Activated T-cell treated with anti-CD3 and anti-CD28 coated beads, Interleukin-2, amount 50 U/mL, for 24 hours (primary cell): Measurements from ENCODE around the gene ETFA.

ENCODE experiments used
- DNase-seq: peaks from one replicate; pipeline ENCODE4 v3.0.0-alpha.2; 2020
- H3K27ac Mint-ChIP-seq: 2 replicates; pipeline ENCODE4 v1.8.0; 2020; ENCODE audit warnings: mild to moderate bottlenecking, mixed read lengths
- H3K27me3 Mint-ChIP-seq: 2 replicates; pipeline ENCODE4 v1.8.0; 2020; ENCODE audit warnings: mixed read lengths
- H3K36me3 Mint-ChIP-seq: 2 replicates; pipeline ENCODE4 v1.8.0; 2020; ENCODE audit warnings: low read depth, mixed read lengths
- H3K4me1 Mint-ChIP-seq: 2 replicates; pipeline ENCODE4 v1.8.0; 2020; ENCODE audit warnings: low read depth, mixed read lengths
- H3K4me3 Mint-ChIP-seq: 2 replicates; pipeline ENCODE4 v1.8.0; 2020; ENCODE audit warnings: mild to moderate bottlenecking, moderate library complexity, mixed read lengths
- H3K9me3 Mint-ChIP-seq: 2 replicates; pipeline ENCODE4 v1.8.0; 2020; ENCODE audit warnings: mixed read lengths

The ETFA gene

GRCh38 chr15:76168237-76168984 lies 142.9 kb downstream of the ETFA start:
- no peaks in the 10 kb centered on the region for H3K36me3 Mint-ChIP-seq
- H3K4me3 Mint-ChIP-seq = no peak overlapping the region
- H3K27me3 Mint-ChIP-seq = peaks cover 6% of the 10 kb centered on the region
- H3K27ac Mint-ChIP-seq = no peak overlapping the region
- no peaks in the 10 kb centered on the region for H3K4me1 Mint-ChIP-seq
- no peaks in the 10 kb centered on the region for H3K9me3 Mint-ChIP-seq
- DNase-seq = no peak

DNA sequence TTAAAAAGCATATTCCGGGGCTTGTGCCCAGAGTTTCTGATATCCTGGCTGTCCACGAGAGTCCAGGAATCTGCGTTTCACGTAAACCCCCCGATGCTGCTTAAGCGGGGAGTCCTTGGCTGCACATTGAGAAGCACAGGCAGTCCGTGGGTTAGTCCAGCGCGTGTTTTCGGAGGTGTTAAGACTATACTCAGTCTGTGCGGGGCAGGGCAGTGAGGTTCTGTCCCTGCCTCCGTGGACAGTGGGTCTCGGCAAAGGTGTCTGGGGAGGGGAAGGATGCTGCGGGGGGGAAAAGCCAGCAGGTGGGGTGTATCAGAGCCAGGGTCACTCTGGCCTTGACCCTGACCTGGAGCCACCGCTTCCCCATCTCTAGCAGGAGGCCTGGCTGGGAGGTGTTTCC lies 145.3 kb downstream of the ETFA start:
- Mint-ChIP-seq H3K36me3 (no peaks in the 10 kb centered on the region), H3K27ac (no peak overlapping the region), H3K4me1 (no peaks in the 10 kb centered on the region), H3K9me3 (no peaks in the 10 kb centered on the region), H3K27me3 (no peaks in the 10 kb centered on the region), H3K4me3 (no peak overlapping the region)
- DNase-seq = no peak
